Measurements from ENCODE around the gene RBM47. TPM values are rescaled to one million over a fixed set of nuclear protein-coding genes. Genes with fewer than 3 reads are reported as not detected.
"Not testable (repeated sequence)": the region's sequence is repeated elsewhere in the genome, so short reads cannot be mapped to it uniquely, and the experiment has no call there.

RBM47 gene
- total RNA-seq, 1 donor from 2014 or later, result 108 TPM

GRCh38 chr4:40409835-40410234, 219.8 kb downstream of the RBM47 start:
- peaks cover 8% of the 10 kb centered on the region for H3K4me1 ChIP-seq
- TF ChIP-seq CTCF (IDR thresholded peaks at IDR 0.05), result no peak
- no peaks in the 10 kb centered on the region for H3K27me3 ChIP-seq (ENCODE audit: low read depth)
- H3K36me3 ChIP-seq, result no peaks in the 10 kb centered on the region
- no peak overlapping the region for H3K4me3 ChIP-seq
- H3K9me3 ChIP-seq, result no peaks in the 10 kb centered on the region
- intact Hi-C loops (cut with DNase I), result no loop called here
- ATAC-seq (no peak), DNase-seq (no peak)
- no peak overlapping the region for H3K27ac ChIP-seq

GRCh38 chr4:40407468-40407867, 222.2 kb downstream of the RBM47 start:
- DNase-seq; intact Hi-C loops (cut with DNase I); H3K36me3 ChIP-seq; ATAC-seq; H3K27me3 ChIP-seq (ENCODE audit: low read depth); H3K4me3 ChIP-seq; H3K27ac ChIP-seq; H3K9me3 ChIP-seq: not testable (repeated sequence)
- peaks cover 17% of the 10 kb centered on the region for H3K4me1 ChIP-seq

GRCh38 chr4:40406340-40406739, 223.3 kb downstream of the RBM47 start:
- intact Hi-C loops (cut with DNase I), result no loop called here
- Histone ChIP-seq H3K4me3 (no peak overlapping the region), H3K27ac (no peak overlapping the region), H3K36me3 (no peaks in the 10 kb centered on the region), H3K27me3 (ENCODE audit: low read depth) (no peaks in the 10 kb centered on the region), H3K9me3 (no peaks in the 10 kb centered on the region), H3K4me1 (peaks cover 17% of the 10 kb centered on the region)
- no peak for TF ChIP-seq CTCF (IDR thresholded peaks at IDR 0.05)
- no peak for ATAC-seq
- DNase-seq, result no peak

GRCh38 chr4:40405193-40405592, 224.5 kb downstream of the RBM47 start:
- DNase-seq (no peak), ATAC-seq (no peak)
- peak overlapping the region; percentile 83 for H3K27ac ChIP-seq
- no peak for TF ChIP-seq CTCF (IDR thresholded peaks at IDR 0.05)
- peaks cover 17% of the 10 kb centered on the region for H3K4me1 ChIP-seq
- H3K36me3 ChIP-seq, result no peaks in the 10 kb centered on the region
- intact Hi-C loops (cut with DNase I), result no loop called here
- no peaks in the 10 kb centered on the region for H3K9me3 ChIP-seq
- no peaks in the 10 kb centered on the region for H3K27me3 ChIP-seq (ENCODE audit: low read depth)
- no peak overlapping the region for H3K4me3 ChIP-seq

- no peaks in the 10 kb centered on the region for H3K27me3 ChIP-seq (ENCODE audit: low read depth)
- intact Hi-C loops (cut with DNase I), result no loop called here
- H3K9me3 ChIP-seq, result no peaks in the 10 kb centered on the region
- H3K36me3 ChIP-seq, result no peaks in the 10 kb centered on the region
- H3K27ac ChIP-seq, result peak overlapping the region; percentile 83
- DNase-seq, result no peak
- TF ChIP-seq CTCF (IDR thresholded peaks at IDR 0.05), result no peak
- no peak overlapping the region for H3K4me3 ChIP-seq
- peaks cover 17% of the 10 kb centered on the region for H3K4me1 ChIP-seq
- peak; percentile 55 to 72 for ATAC-seq
These were observed 226.6 kb downstream of the RBM47 start for GRCh38 chr4:40403081-40403480.

- no peak for ATAC-seq
These were observed 227.1 kb downstream of the RBM47 start for GRCh38 chr4:40402556-40402955.

More at GRCh38 chr4:40402556-40402955, 227.1 kb downstream of the RBM47 start:
- DNase-seq, result no peak
- no peaks in the 10 kb centered on the region for H3K9me3 ChIP-seq
- peaks cover 17% of the 10 kb centered on the region for H3K4me1 ChIP-seq
- H3K27me3 ChIP-seq (ENCODE audit: low read depth), result no peaks in the 10 kb centered on the region
- H3K36me3 ChIP-seq, result no peaks in the 10 kb centered on the region
- H3K4me3 ChIP-seq, result no peak overlapping the region
- intact Hi-C loops (cut with DNase I), result no loop called here
- no peak for TF ChIP-seq CTCF (IDR thresholded peaks at IDR 0.05)
- peak overlapping the region; percentile 83 for H3K27ac ChIP-seq

Measured in lower lobe of right lung (tissue), 2 donors.